ENCODE measurements around the gene PHF23. TPM values are rescaled to one million over a fixed set of nuclear protein-coding genes. Genes with fewer than 3 reads are reported as not detected.

PHF23 gene
- total and polyA plus RNA-seq, 11 donors: 13.7 to 36.7 (median 23.0) TPM

GRCh38 chr17:7242717-7243452 lies 3.6 kb upstream of the PHF23 start:
- peaks cover 0 to 52% (median 46%) of the 10 kb centered on the region in 9 donors for H3K36me3 ChIP-seq

GRCh38 chr17:7241783-7242716 lies 2.8 kb upstream of the PHF23 start, which contains the start of gene GABARAP:
GABARAP (minus strand) TSS chr17:7242449; CDS start chr17:7242330, 119 bp downstream.
- Histone ChIP-seq H3K4me3 (peak within 1 kb of the TSS; percentile 53 to 95 (median 84)), H3K36me3 (peaks cover 0 to 51% (median 46%) of the 10 kb centered on the region in 9 donors), H3K27ac (peak within 1 kb of the TSS; percentile 91 to 99 (median 97)), H3K4me1 (peaks cover 5 to 36% (median 32%) of the 10 kb centered on the region in 12 donors), H3K27me3 (no peaks in the 10 kb centered on the region), H3K9me3 (no peaks in the 10 kb centered on the region)
- DNase-seq (peak; percentile 94 to 97 (median 96)), ATAC-seq (peak; percentile 12 to 58 (median 48))
- intact Hi-C loops (cut with DNase I): loop anchor here in 3 of 10 donors (1.0 to 10.0 kb wide), 3 partner anchors 242 to 603 kb away; partner anchors contain the start of genes CD68 (in 1 of the 3) and POLR2A (in 1 of the 3)
- TF ChIP-seq CTCF (IDR thresholded peaks at IDR 0.05): no peak
- TF ChIP-seq POLR2A (IDR thresholded peaks at IDR 0.05): peak in 1 of 2 donors; percentile 64
- WGBS, 4 donors: 0 to 1% (median 0%) methylated on average over 36 to 62 of the region's 62 CpGs

More at GRCh38 chr17:7242717-7243452, 3.6 kb upstream of the PHF23 start:
- Histone ChIP-seq H3K9me3 (no peaks in the 10 kb centered on the region), H3K27ac (peak overlapping the region; percentile 91 to 99 (median 97)), H3K27me3 (no peaks in the 10 kb centered on the region), H3K4me3 (peak overlapping the region; percentile 53 to 95 (median 84)), H3K4me1 (peaks cover 5 to 32% (median 27%) of the 10 kb centered on the region in 12 donors)
- intact Hi-C loops (cut with DNase I): loop anchor here in 3 of 10 donors (1.0 to 10.0 kb wide), 3 partner anchors 241 to 602 kb away; partner anchors contain the start of genes CD68 (in 1 of the 3) and POLR2A (in 1 of the 3)
- 0 to 2% (median 1%) methylated on average over 41 to 49 of the region's 49 CpGs for WGBS, 4 donors
- DNase-seq: peak; percentile 97 to 98 (median 97)
- TF ChIP-seq CTCF (IDR thresholded peaks at IDR 0.05) (peak in 3 of 12 donors; percentile 23 to 29 (median 28)), POLR2A (IDR thresholded peaks at IDR 0.05) (peak in 1 of 2 donors; percentile 67)
- peak; percentile 45 to 62 (median 57) for ATAC-seq

- intact Hi-C loops (cut with DNase I): loop anchor here in 2 of 10 donors (10.0 kb wide), 2 partner anchors 334 to 604 kb away; partner anchors contain the start of gene CD68 (in 1 of the 2)
- no peaks in the 10 kb centered on the region for H3K27me3 ChIP-seq
- 33 to 38% (median 36%) methylated on average over 9 of the region's 9 CpGs for WGBS, 4 donors
- peaks cover 0 to 50% (median 43%) of the 10 kb centered on the region in 9 donors for H3K36me3 ChIP-seq
- no peak for TF ChIP-seq CTCF (IDR thresholded peaks at IDR 0.05)
- TF ChIP-seq POLR2A (IDR thresholded peaks at IDR 0.05): no peak
- DNase-seq: no peak
- peak overlapping the region; percentile 91 to 99 (median 97) for H3K27ac ChIP-seq
- no peaks in the 10 kb centered on the region for H3K9me3 ChIP-seq
- H3K4me1 ChIP-seq: peaks cover 5 to 42% (median 32%) of the 10 kb centered on the region in 12 donors
- no peak for ATAC-seq
- peak overlapping the region; percentile 53 to 95 (median 84) for H3K4me3 ChIP-seq
Measured at GRCh38 chr17:7241090-7241733, 2.0 kb upstream of the PHF23 start.
